HepG2 (cell line): ENCODE results near the gene SRC. TPM values are rescaled to one million over a fixed set of nuclear protein-coding genes. Genes with fewer than 3 reads are reported as not detected.

Source experiments
- MBD4 ChIP-seq: IDR thresholded peaks from 2 replicates; pipeline ENCODE4 v1.6.1; 2012; ENCODE audit warnings: low read length, inconsistent platforms, borderline replicate concordance
- MNT ChIP-seq: fragments of 450-650 bp; IDR thresholded peaks from 2 replicates; pipeline ENCODE4 v1.6.1; 2016
- ZBTB34 ChIP-seq: sonication (generic); formaldehyde crosslinking; IDR thresholded peaks from 2 replicates; pipeline ENCODE4 v1.8.0; 2022; ENCODE audit warnings: mild to moderate bottlenecking, missing genetic modification reagents
- ZFP36L1 ChIP-seq: sonication (generic); formaldehyde crosslinking; IDR thresholded peaks from 2 replicates; pipeline ENCODE4 v1.8.0; 2022; ENCODE audit warnings: mild to moderate bottlenecking, missing genetic modification reagents, moderate library complexity
- ZMAT3 ChIP-seq: sonication (generic); formaldehyde crosslinking; conservative IDR thresholded peaks from 2 replicates; pipeline ENCODE4 v1.7.0; 2021; ENCODE audit warnings: missing genetic modification reagents
- ZNF142 ChIP-seq: sonication (generic); formaldehyde crosslinking; IDR thresholded peaks from 2 replicates; pipeline ENCODE4 v1.4.0; 2020; ENCODE audit warnings: missing genetic modification reagents
- ZNF879 ChIP-seq: sonication (generic); formaldehyde crosslinking; IDR thresholded peaks from 2 replicates; pipeline ENCODE4 v1.8.1; 2023; ENCODE audit warnings: missing genetic modification reagents
- polyA plus RNA-seq, 8 experiments: library from polyadenylated mRNA; depleted of rRNA in 3 of 8; stranded (reverse) in 7 of 8; unstranded in 1 of 8; fragments of >200 nt; fragmentation: Illumina TruSeq in 4 of 8; extraction: Trizol in 4 of 8; gene quantifications; 2 replicates each; pipeline versions ENCODE4 v1.2.1 to v1.2.3, GENCODE V29; 2011 to 2016; ENCODE audit warnings: low read depth in 4 of 8, missing spikeins in 1 of 8, mixed read lengths in 1 of 8; ENCODE audit not compliant: insufficient read depth in 1 of 8
- total RNA-seq, 5 experiments: library from RNA; depleted of rRNA; stranded (reverse); fragments of >200 nt; fragmentation: Illumina TruSeq; extraction: Trizol; gene quantifications; 2 replicates each; pipeline ENCODE4 v1.2.3, GENCODE V29; 2016; ENCODE audit warnings: low read depth in 1 of 5

SRC gene
- total and polyA plus RNA-seq, 2 of the 13 experiments (the other 11 are each of a cell fraction or from before 2014, with no cell fraction given): 54.7 to 192 TPM

- 0 out of 2 replicates have a peak, but pooled peaks have one; percentile 50 for TF ChIP-seq ZNF142 (CRISPR knock-in tag)
- peak; percentile 62; the same call in 1 of the 2 replicates for TF ChIP-seq MNT
- TF ChIP-seq ZBTB34: no peak
- TF ChIP-seq ZFP36L1 (CRISPR knock-in tag): peak; percentile 58; the same call in 1 of the 2 replicates
- TF ChIP-seq MBD4: no peak
- no peak for TF ChIP-seq ZNF879
- TF ChIP-seq ZMAT3 (CRISPR knock-in tag): no peak
- TF ChIP-seq, all 625 proteins: peak for 258
Observed at GRCh38 chr20:37398750-37399621, 53.0 kb downstream of the SRC start (continued).
